COR-L47 (cell line): ENCODE results near the gene CHTOP.

ENCODE experiments used
- DNase-seq: peaks from one replicate; lab custom pipeline; 2025; lab: John Stamatoyannopoulos, UW

The CHTOP gene

DNA sequence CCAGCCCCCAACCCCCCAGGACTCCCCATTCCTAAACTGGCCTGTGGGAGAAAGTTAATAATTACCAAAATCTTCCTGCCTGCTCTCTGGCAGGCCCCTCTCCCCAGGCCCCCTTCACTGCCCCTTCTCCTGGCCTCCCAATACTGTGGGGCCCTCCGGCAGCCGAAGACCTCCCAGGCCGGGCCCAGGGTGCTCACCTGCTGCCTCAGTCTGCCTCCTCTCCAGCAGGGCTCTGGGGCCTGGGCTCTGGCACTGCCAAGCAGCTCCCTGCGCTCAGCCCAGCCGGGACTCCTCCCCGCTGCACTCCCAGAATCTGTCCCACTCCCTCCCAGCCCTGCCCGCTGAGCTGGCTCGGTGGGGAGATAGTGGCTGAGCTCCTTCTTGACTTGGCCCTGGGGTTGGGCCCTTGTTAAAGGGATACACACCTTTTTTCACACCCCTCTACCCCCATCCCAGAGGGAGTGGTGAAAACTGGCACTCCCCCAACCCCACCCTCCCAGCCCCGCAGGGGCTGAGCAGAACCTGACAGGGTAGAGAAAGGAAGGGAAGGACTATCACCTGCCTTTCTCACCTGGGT lies 21.0 kb upstream of the CHTOP start, which contains the start of gene S100A16:
Gene S100A16 (minus strand): TSS at position 383 of the 577 bp plus-strand sequence. CDS start 4,986 bp downstream, outside the sequence.
- no peak for DNase-seq

- DNase-seq: no peak
Observed at GRCh38 chr1:153613406-153613805, 20.5 kb upstream of the CHTOP start.

DNA sequence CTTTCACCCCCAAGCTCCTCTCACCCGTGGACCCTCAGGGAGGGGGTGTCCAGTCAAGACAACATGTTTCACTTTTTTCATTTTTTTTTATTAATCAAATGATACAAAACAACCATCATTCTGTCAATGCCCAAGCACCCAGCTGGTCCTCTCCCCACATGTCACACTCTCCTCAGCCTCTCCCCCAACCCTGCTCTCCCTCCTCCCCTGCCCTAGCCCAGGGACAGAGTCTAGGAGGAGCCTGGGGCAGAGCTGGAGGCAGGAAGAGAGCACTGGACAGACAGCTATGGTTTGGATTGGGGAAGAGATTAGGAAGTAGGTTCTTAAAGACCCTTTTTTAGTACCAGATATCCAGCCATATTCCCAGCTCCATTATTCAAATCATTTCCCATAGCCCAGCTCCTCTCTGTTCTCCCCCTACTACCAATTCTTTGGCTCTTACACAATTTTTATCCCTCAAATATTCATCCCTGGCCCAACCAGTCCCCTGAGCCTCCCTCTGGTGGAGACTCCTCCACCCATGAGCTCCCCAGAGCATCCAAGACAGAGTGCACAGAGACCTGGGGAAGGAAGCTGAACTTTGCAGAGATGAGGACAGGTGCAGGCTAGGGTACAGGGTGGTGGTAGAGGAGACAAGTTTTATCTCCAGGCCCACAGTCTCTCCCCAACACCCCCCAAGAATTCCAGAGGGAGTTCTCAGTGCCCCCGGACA lies 19.5 kb upstream of the CHTOP start:
- no peak for DNase-seq

GRCh38 chr1:153614906-153615305 lies 19.0 kb upstream of the CHTOP start:
- DNase-seq: no peak

DNA sequence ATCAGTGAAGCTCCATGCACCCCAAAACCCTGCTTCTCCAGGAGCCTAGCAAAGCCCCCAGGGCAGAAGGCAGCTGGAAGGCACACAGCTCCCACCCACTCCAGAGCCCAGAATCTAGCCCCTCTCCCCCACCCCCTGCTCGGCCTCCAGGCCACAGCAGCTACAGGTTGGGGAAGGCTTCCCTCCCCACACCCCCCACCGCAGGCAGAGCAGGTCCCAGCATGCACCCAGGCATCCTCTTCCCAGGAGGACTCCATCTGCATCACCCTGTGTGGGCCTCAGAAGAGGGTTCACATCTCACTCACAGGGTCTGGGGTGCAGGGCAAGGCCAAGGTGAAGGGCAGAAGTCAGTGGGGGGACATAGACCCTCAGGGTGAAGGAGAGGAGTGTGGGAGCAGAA lies 18.5 kb upstream of the CHTOP start:
- DNase-seq: no peak

DNA sequence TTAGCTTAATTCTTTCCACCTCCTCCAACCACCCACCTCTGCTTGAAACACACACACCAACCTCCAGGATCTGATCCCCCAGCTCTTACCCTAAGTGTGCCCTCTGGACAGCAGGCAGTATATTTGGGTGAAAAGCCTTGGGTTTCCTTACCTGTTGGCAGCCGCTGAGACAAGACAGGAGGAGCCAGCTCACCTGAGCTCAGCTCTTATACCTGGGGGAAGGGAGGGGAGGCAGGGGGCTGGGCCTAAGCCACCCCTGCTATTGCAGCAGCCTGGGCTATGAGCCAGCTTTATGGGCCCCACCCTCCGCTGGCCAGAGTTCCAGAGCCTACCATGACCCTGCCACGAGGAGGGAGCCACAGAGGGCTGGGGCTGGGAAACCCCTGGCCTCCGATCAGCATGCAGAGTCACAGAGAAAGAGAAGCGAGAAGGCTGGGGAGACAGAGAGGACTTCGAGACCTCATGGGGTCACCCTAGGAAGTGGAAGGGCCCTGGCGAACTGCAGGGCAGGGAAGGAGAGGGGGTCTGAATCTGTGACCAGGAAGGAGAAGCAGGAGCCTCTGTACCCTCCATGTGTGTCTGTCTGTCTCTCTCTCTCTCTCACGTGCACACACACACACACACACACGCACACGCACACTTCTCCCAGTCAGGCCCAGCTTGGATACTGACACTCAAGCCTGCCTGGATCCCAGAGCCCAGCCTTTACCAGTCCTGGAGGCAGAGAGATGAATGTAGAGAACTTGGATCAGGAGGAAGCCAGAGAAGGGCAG lies 17.5 kb upstream of the CHTOP start, which contains the start of gene S100A14:
Gene S100A14 (minus strand): TSS at position 182 of the 773 bp plus-strand sequence. CDS start 467 bp downstream, outside the sequence.
- DNase-seq: peak; percentile 20

GRCh38 chr1:153616917-153617311 lies 17.0 kb upstream of the CHTOP start:
- no peak for DNase-seq

GRCh38 chr1:153617663-153618062 lies 16.2 kb upstream of the CHTOP start:
- peak; percentile 65 for DNase-seq

- DNase-seq: no peak
Observed at GRCh38 chr1:153619171-153619570, 14.7 kb upstream of the CHTOP start.

GRCh38 chr1:153623101-153623500 lies 10.8 kb upstream of the CHTOP start:
- DNase-seq: no peak

DNA sequence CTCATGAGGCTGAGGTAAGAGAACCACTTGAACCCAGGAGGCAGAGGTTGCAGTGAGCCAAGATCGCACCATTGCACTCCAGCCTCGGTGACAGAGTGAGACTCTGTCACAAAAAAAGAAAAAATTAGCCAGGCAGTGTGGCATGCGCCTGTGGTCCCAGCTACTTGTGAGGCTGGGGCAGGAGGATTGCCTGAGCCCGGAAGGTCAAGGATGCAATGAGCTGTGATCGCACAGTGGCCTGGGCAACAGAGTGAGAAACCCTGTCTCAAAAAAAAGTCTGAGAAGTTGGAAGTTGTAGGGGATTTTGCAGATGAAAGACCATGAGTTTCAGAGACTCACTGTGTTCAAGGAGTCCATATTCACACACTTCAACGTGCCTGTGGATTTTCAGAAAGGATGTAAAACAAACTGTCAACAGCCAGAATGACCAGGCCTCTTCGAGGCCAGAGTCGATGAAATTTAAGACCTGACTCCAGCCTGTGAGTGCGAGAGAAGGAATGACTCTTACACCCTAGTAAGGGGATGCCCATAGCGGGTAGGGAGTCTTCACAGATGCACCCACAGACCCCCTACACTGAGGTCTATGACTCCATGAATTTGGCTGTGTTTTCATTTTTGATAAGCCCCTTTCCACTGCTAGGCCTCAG lies 8.8 kb upstream of the CHTOP start:
- no peak for DNase-seq

GRCh38 chr1:153626477-153626903 lies 7.4 kb upstream of the CHTOP start:
- no peak for DNase-seq

DNA sequence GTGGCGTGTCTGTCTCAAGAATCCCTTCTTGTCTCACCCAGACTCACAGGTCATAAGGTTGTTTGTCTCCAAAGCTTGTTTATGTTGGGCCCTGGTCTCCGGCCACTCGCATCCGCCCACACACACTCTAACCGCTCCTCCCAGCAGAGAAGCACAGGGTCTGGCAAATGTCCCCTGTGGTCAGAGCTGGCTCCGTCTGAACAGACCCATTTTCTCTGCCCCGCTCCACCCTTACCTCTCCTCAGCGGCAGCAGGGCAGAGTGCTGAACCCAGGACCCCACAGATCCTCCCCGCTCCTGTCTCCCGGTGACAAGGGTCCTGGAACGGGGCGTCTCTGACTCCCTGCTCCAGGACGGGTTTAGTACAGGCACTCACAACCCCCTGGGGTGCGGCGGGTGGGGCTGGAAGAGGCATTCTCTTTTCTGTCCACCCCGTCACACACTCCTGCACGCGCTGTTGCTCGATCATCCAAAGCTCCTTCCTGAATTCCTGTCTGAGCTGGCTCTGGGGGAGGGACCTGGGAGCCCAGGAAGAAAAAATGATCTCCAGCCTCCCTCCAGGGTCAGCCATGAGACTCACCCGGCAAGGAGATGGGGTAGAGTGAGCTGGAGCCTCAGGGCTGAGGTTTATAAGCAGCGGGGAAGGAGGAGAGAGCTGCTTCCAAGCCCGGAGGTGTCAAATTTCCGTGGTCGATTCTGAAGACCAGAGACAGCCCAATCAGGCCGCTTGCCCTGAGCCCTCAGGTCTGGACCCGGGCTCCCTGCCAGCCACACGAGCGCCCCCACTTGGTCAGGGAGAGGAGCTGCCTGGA lies 6.8 kb upstream of the CHTOP start, which contains the start of gene S100A13:
Gene S100A13 (minus strand): TSS at position 602 of the 811 bp plus-strand sequence. CDS start 1,033 bp downstream, outside the sequence.
- peak; percentile 70 for DNase-seq

- no peak for DNase-seq
Observed at GRCh38 chr1:153627715-153628626, 5.9 kb upstream of the CHTOP start, which contains the start of gene S100A1. TSS of gene S100A1 (plus strand) at chr1:153628434. CDS start at chr1:153630522, 2,088 bp downstream.

- DNase-seq: no peak
Observed at GRCh38 chr1:153628638-153629342, 5.1 kb upstream of the CHTOP start.

DNA sequence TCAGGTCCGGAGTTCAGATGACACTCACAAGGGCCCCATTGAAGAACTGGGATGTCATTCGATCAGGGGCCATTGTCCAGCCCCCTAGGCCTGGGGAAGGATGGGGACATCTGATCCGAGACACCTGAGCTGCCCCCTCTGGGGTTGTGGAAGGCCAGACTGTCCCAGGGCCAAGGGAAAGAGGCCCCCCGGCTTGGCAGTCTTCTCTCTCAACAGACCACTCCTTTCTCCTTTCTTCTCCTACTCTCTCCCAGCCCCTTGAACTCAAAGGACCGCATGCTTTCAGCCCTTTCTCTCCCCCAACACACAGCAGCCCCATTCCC lies 4.6 kb upstream of the CHTOP start:
- no peak for DNase-seq

DNA sequence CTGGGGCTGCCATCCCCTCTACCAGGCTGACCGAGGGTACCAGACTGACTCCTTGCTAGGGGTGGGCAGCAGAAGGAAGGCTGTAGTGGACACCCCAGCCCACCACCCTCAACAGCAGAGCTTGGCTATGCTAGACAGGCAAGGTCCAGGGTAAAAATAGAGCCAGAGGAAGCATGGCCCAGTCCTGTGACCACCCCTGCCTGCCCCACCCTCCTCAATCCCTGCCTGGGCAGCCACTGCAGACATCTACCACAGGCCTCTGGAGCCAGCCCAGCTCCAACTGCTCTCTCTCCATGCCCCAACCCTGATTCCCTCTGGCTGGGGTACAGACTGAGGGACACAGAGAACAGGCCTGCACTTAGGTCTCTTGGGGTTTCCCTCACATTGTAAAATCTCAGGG lies 3.9 kb upstream of the CHTOP start:
- DNase-seq: no peak

DNA sequence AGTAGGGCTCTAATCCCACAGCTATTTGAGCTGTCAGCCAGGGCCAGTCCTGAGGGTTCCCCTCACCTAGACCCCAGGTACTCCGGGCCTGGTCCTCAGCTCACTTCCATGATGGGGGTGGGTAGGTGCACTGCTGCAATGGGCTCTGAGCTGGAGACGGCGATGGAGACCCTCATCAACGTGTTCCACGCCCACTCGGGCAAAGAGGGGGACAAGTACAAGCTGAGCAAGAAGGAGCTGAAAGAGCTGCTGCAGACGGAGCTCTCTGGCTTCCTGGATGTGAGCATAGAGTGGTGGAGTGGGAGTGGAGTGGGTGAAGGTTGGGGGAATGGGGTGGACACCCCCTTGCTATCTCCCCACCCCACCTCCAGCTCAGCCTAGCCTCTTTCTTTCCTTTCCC lies 3.5 kb upstream of the CHTOP start:
- DNase-seq: no peak
